WTC11 (cell line): ENCODE data around the gene DHPS.

ENCODE experiments used
- ATF3 ChIP-seq: sonication (generic); formaldehyde crosslinking; conservative IDR thresholded peaks from 2 replicates; pipeline ENCODE4 v1.8.1; 2022; ENCODE audit warnings: mild to moderate bottlenecking, missing genetic modification reagents
- CREM ChIP-seq: sonication (generic); formaldehyde crosslinking; IDR thresholded peaks from 2 replicates; pipeline ENCODE4 v1.8.1; 2022; ENCODE audit warnings: mild to moderate bottlenecking, missing genetic modification reagents, moderate library complexity
- E2F1 ChIP-seq: sonication (generic); formaldehyde crosslinking; IDR thresholded peaks from 2 replicates; pipeline ENCODE4 v1.8.0; 2022; ENCODE audit warnings: mild to moderate bottlenecking, missing genetic modification reagents
- ETV6 ChIP-seq: sonication (generic); formaldehyde crosslinking; IDR thresholded peaks from 2 replicates; pipeline ENCODE4 v1.8.1; 2022; ENCODE audit warnings: mild to moderate bottlenecking, missing genetic modification reagents
- KAT7 ChIP-seq: sonication (generic); formaldehyde crosslinking; IDR thresholded peaks from 2 replicates; pipeline ENCODE4 v1.8.1; 2023; ENCODE audit warnings: missing genetic modification reagents, mild to moderate bottlenecking, borderline replicate concordance
- NFATC4 ChIP-seq: fragments of 250-450 bp; sonication (Bioruptor Pico); IDR thresholded peaks from 2 replicates; pipeline ENCODE4 v1.9.0; 2021; ENCODE audit warnings: mild to moderate bottlenecking
- NFE2L1 ChIP-seq: sonication (generic); formaldehyde crosslinking; IDR thresholded peaks from 2 replicates; pipeline ENCODE4 v1.8.1; 2023; ENCODE audit warnings: missing genetic modification reagents
- SMAD3 ChIP-seq: sonication (generic); formaldehyde crosslinking; IDR thresholded peaks from 2 replicates; pipeline ENCODE4 v1.8.0; 2022; ENCODE audit warnings: missing genetic modification reagents, mild to moderate bottlenecking, borderline replicate concordance
- ZNF219 ChIP-seq: sonication (generic); formaldehyde crosslinking; IDR thresholded peaks from 2 replicates; pipeline ENCODE4 v1.8.0; 2023; ENCODE audit warnings: missing genetic modification reagents, mild to moderate bottlenecking, borderline replicate concordance
- TF ChIP-seq, protein P1 (sequence below): sonication (generic); formaldehyde crosslinking; IDR thresholded peaks from 2 replicates; pipeline ENCODE4 v1.8.0; 2022; ENCODE audit warnings: mild to moderate bottlenecking, missing genetic modification reagents
- TF ChIP-seq, protein P2 (sequence below): fragments of 200-600 bp; IDR thresholded peaks from 2 replicates; pipeline ENCODE4 v1.8.0; 2022; ENCODE audit warnings: antibody characterized with exemption
- TF ChIP-seq, protein P3 (sequence below): sonication (generic); formaldehyde crosslinking; IDR thresholded peaks from 2 replicates; pipeline ENCODE4 v1.8.1; 2023; ENCODE audit warnings: mild to moderate bottlenecking, missing genetic modification reagents, moderate library complexity
- TF ChIP-seq, protein P4 (sequence below): sonication (generic); formaldehyde crosslinking; IDR thresholded peaks from 2 replicates; pipeline ENCODE4 v1.8.1; 2022; ENCODE audit warnings: low read depth, missing genetic modification reagents, borderline replicate concordance

DNA sequence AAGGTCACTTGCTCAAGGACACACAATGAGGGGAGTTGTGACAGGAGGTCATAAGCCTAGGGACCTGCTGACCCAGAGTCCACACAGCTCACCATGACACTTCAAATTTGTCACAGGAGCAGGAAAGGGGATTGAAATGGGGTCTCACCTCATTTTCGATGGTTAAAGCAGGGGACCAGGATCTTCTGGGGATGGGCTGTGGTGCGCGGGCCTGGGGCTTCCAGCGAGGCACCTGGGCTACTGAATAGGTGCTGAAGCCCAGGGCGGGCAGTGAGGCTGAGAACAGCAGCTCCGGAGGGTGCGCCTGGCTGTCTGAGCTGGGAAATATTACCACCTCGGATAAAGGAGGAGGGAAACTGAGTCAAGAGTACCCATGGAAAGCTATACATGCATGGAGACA lies 26.1 kb downstream of the DHPS start:
- TF ChIP-seq ZNF219 (no peak), E2F1 (CRISPR knock-in tag) (no peak), SMAD3 (CRISPR knock-in tag) (no peak), NFE2L1 (CRISPR knock-in tag) (no peak), CREM (no peak), NFATC4 (CRISPR knock-in tag) (no peak), ATF3 (CRISPR knock-in tag) (no peak), KAT7 (CRISPR knock-in tag) (no peak), ETV6 (CRISPR knock-in tag) (no peak)
- TF ChIP-seq, protein P1, sequence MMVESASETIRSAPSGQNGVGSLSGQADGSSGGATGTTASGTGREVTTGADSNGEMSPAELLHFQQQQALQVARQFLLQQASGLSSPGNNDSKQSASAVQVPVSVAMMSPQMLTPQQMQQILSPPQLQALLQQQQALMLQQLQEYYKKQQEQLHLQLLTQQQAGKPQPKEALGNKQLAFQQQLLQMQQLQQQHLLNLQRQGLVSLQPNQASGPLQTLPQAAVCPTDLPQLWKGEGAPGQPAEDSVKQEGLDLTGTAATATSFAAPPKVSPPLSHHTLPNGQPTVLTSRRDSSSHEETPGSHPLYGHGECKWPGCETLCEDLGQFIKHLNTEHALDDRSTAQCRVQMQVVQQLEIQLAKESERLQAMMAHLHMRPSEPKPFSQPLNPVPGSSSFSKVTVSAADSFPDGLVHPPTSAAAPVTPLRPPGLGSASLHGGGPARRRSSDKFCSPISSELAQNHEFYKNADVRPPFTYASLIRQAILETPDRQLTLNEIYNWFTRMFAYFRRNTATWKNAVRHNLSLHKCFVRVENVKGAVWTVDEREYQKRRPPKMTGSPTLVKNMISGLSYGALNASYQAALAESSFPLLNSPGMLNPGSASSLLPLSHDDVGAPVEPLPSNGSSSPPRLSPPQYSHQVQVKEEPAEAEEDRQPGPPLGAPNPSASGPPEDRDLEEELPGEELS (CRISPR knock-in tag): no peak
- TF ChIP-seq, protein P2, sequence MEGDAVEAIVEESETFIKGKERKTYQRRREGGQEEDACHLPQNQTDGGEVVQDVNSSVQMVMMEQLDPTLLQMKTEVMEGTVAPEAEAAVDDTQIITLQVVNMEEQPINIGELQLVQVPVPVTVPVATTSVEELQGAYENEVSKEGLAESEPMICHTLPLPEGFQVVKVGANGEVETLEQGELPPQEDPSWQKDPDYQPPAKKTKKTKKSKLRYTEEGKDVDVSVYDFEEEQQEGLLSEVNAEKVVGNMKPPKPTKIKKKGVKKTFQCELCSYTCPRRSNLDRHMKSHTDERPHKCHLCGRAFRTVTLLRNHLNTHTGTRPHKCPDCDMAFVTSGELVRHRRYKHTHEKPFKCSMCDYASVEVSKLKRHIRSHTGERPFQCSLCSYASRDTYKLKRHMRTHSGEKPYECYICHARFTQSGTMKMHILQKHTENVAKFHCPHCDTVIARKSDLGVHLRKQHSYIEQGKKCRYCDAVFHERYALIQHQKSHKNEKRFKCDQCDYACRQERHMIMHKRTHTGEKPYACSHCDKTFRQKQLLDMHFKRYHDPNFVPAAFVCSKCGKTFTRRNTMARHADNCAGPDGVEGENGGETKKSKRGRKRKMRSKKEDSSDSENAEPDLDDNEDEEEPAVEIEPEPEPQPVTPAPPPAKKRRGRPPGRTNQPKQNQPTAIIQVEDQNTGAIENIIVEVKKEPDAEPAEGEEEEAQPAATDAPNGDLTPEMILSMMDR: no peak
- TF ChIP-seq, protein P3, sequence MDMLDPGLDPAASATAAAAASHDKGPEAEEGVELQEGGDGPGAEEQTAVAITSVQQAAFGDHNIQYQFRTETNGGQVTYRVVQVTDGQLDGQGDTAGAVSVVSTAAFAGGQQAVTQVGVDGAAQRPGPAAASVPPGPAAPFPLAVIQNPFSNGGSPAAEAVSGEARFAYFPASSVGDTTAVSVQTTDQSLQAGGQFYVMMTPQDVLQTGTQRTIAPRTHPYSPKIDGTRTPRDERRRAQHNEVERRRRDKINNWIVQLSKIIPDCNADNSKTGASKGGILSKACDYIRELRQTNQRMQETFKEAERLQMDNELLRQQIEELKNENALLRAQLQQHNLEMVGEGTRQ: no peak
- TF ChIP-seq, protein P4, sequence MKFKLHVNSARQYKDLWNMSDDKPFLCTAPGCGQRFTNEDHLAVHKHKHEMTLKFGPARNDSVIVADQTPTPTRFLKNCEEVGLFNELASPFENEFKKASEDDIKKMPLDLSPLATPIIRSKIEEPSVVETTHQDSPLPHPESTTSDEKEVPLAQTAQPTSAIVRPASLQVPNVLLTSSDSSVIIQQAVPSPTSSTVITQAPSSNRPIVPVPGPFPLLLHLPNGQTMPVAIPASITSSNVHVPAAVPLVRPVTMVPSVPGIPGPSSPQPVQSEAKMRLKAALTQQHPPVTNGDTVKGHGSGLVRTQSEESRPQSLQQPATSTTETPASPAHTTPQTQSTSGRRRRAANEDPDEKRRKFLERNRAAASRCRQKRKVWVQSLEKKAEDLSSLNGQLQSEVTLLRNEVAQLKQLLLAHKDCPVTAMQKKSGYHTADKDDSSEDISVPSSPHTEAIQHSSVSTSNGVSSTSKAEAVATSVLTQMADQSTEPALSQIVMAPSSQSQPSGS: no peak
